ENCODE results near the gene ELMO1. TPM values are rescaled to one million over a fixed set of nuclear protein-coding genes. Genes with fewer than 3 reads are reported as not detected.

ELMO1 gene
- total RNA-seq, 2 donors from 2014 or later = 66.0 to 72.2 TPM

- no peak for DNase-seq (ENCODE audit: low spot score)
- Histone ChIP-seq H3K4me3 (no peak overlapping the region), H3K9me3 (no peaks in the 10 kb centered on the region), H3K4me1 (ENCODE audit: control insufficient read depth in 1 of 2, low read depth in 2 of 2) (peaks cover 0 to 21% of the 10 kb centered on the region in 2 donors), H3K36me3 (no peaks in the 10 kb centered on the region), H3K27me3 (replicated peaks; ENCODE audit: insufficient read depth) (no peaks in the 10 kb centered on the region), H3K27ac (no peak overlapping the region)
- no peak for TF ChIP-seq CTCF (IDR thresholded peaks at IDR 0.05)
- ATAC-seq (ENCODE audit: insufficient number of reproducible peaks, low FRiP score, low read depth) = no peak
Measured at GRCh38 chr7:36923185-36923584, 525.5 kb downstream of the ELMO1 start.

- TF ChIP-seq CTCF (IDR thresholded peaks at IDR 0.05) = no peak
- ATAC-seq (ENCODE audit: insufficient number of reproducible peaks, low FRiP score, low read depth) = no peak
- no peak overlapping the region for H3K4me3 ChIP-seq
- H3K27ac ChIP-seq = no peak overlapping the region
- no peak for DNase-seq (ENCODE audit: low spot score)
- no peaks in the 10 kb centered on the region for H3K27me3 ChIP-seq (replicated peaks; ENCODE audit: insufficient read depth)
- H3K9me3 ChIP-seq = no peaks in the 10 kb centered on the region
- peaks cover 0 to 18% of the 10 kb centered on the region in 2 donors for H3K4me1 ChIP-seq (ENCODE audit: control insufficient read depth in 1 of 2, low read depth in 2 of 2)
- H3K36me3 ChIP-seq = no peaks in the 10 kb centered on the region
Measured at GRCh38 chr7:36920433-36920832, 528.2 kb downstream of the ELMO1 start.

- TF ChIP-seq CTCF (IDR thresholded peaks at IDR 0.05) = no peak
- ATAC-seq (ENCODE audit: insufficient number of reproducible peaks, low FRiP score, low read depth) (no peak), DNase-seq (ENCODE audit: low spot score) (no peak)
- Histone ChIP-seq H3K27me3 (replicated peaks; ENCODE audit: insufficient read depth) (no peaks in the 10 kb centered on the region), H3K4me1 (ENCODE audit: control insufficient read depth in 1 of 2, low read depth in 2 of 2) (peaks cover 0 to 12% of the 10 kb centered on the region in 2 donors), H3K9me3 (no peaks in the 10 kb centered on the region), H3K4me3 (no peak overlapping the region), H3K27ac (no peak overlapping the region), H3K36me3 (no peaks in the 10 kb centered on the region)
Measured at GRCh38 chr7:36919738-36920137, 528.9 kb downstream of the ELMO1 start.

GRCh38 chr7:36918591-36918990 lies 530.1 kb downstream of the ELMO1 start:
- DNase-seq (ENCODE audit: low spot score) = no peak
- ATAC-seq (ENCODE audit: insufficient number of reproducible peaks, low FRiP score, low read depth) = no peak
- peaks cover 0 to under 1% of the 10 kb centered on the region in 2 donors for H3K4me1 ChIP-seq (ENCODE audit: control insufficient read depth in 1 of 2, low read depth in 2 of 2)
- H3K27ac ChIP-seq = no peak overlapping the region
- H3K27me3 ChIP-seq (replicated peaks; ENCODE audit: insufficient read depth) = no peaks in the 10 kb centered on the region
- no peaks in the 10 kb centered on the region for H3K9me3 ChIP-seq
- TF ChIP-seq CTCF (IDR thresholded peaks at IDR 0.05) = no peak
- no peak overlapping the region for H3K4me3 ChIP-seq
- H3K36me3 ChIP-seq = no peaks in the 10 kb centered on the region

- Histone ChIP-seq H3K36me3 (no peaks in the 10 kb centered on the region), H3K4me1 (ENCODE audit: control insufficient read depth in 1 of 2, low read depth in 2 of 2) (no peaks in the 10 kb centered on the region), H3K4me3 (no peak overlapping the region), H3K9me3 (no peaks in the 10 kb centered on the region), H3K27me3 (replicated peaks; ENCODE audit: insufficient read depth) (no peaks in the 10 kb centered on the region), H3K27ac (no peak overlapping the region)
- DNase-seq (ENCODE audit: low spot score) (no peak), ATAC-seq (ENCODE audit: insufficient number of reproducible peaks, low FRiP score, low read depth) (no peak)
- TF ChIP-seq CTCF (IDR thresholded peaks at IDR 0.05) = no peak
Measured at GRCh38 chr7:36916619-36917018, 532.0 kb downstream of the ELMO1 start.

All from thoracic aorta (tissue), 2 donors.